ENCODE data around the gene FLT4.

FLT4 gene

GRCh38 chr5:180593446-180594206, 55.8 kb downstream of the FLT4 start:
- DNase-seq (ENCODE audit: low spot score) (no peak), FAIRE-seq (no peak)

GRCh38 chr5:180592176-180592575, 57.2 kb downstream of the FLT4 start:
- FAIRE-seq = no peak
- no peak for DNase-seq (ENCODE audit: low spot score)

GRCh38 chr5:180591311-180591887, 58.0 kb downstream of the FLT4 start, which contains the start of gene SCGB3A1:
TSS of gene SCGB3A1 (minus strand) at chr5:180591499. CDS start at chr5:180591462, 37 bp downstream.
- no peak for FAIRE-seq
- DNase-seq (ENCODE audit: low spot score) = no peak

- DNase-seq (ENCODE audit: low spot score) = no peak
- no peak for FAIRE-seq
These were observed 58.7 kb downstream of the FLT4 start for GRCh38 chr5:180590543-180591310.

- FAIRE-seq (no peak), DNase-seq (ENCODE audit: low spot score) (no peak)
These were observed 59.4 kb downstream of the FLT4 start for GRCh38 chr5:180589771-180590542.

GRCh38 chr5:180586870-180587269, 62.5 kb downstream of the FLT4 start:
- FAIRE-seq (no peak), DNase-seq (ENCODE audit: low spot score) (no peak)

GRCh38 chr5:180586204-180586603, 63.2 kb downstream of the FLT4 start:
- FAIRE-seq = no peak
- no peak for DNase-seq (ENCODE audit: low spot score)

GRCh38 chr5:180583738-180584137, 65.7 kb downstream of the FLT4 start:
- DNase-seq (ENCODE audit: low spot score) = no peak
- no peak for FAIRE-seq

- no peak for DNase-seq (ENCODE audit: low spot score)
- FAIRE-seq = no peak
These were observed 68.7 kb downstream of the FLT4 start for GRCh38 chr5:180580681-180581080.

GRCh38 chr5:180575571-180575970, 73.8 kb downstream of the FLT4 start:
- FAIRE-seq = no peak

GRCh38 chr5:180568914-180569313, 80.5 kb downstream of the FLT4 start:
- DNase-seq (ENCODE audit: low spot score) (no peak), FAIRE-seq (no peak)

More at GRCh38 chr5:180575571-180575970, 73.8 kb downstream of the FLT4 start:
- no peak for DNase-seq (ENCODE audit: low spot score)

- no peak for DNase-seq (ENCODE audit: low spot score)
- FAIRE-seq = no peak
These were observed 85.4 kb downstream of the FLT4 start for GRCh38 chr5:180563994-180564393.

- no peak for FAIRE-seq
These were observed 91.2 kb downstream of the FLT4 start for GRCh38 chr5:180558232-180558631.

GRCh38 chr5:180557217-180557809, 92.1 kb downstream of the FLT4 start:
- DNase-seq (ENCODE audit: low spot score) (no peak), FAIRE-seq (no peak)

More at GRCh38 chr5:180558232-180558631, 91.2 kb downstream of the FLT4 start:
- DNase-seq (ENCODE audit: low spot score) = no peak

GRCh38 chr5:180555168-180555921, 94.1 kb downstream of the FLT4 start:
- FAIRE-seq (no peak), DNase-seq (ENCODE audit: low spot score) (no peak)

GRCh38 chr5:180553530-180553929, 95.9 kb downstream of the FLT4 start:
- DNase-seq (ENCODE audit: low spot score) (no peak), FAIRE-seq (no peak)

Measured in RCC 7860 (cell line).